Colonic mucosa (tissue), 4 donors: ENCODE results near the gene CPT1B. TPM values are rescaled to one million over a fixed set of nuclear protein-coding genes. Genes with fewer than 3 reads are reported as not detected.
A peak's percentile ranks its signal among the peaks of the same experiment; 100 is the strongest.

Source experiments
- DNase-seq: peaks from one replicate; pipeline ENCODE4 v3.0.0-alpha.2; 2020
- H3K27ac ChIP-seq: fragments of 200-600 bp; one replicate; pipeline ENCODE4 v1.8.0; 2021
- H3K27me3 ChIP-seq: fragments of 200-600 bp; one replicate; pipeline ENCODE4 v1.8.0; 2021
- H3K36me3 ChIP-seq: fragments of 200-600 bp; one replicate; pipeline ENCODE4 v1.8.0; 2021
- H3K4me1 ChIP-seq: fragments of 200-600 bp; one replicate; pipeline ENCODE4 v1.8.0; 2021; ENCODE audit warnings: mild to moderate bottlenecking
- H3K4me3 ChIP-seq: fragments of 200-600 bp; one replicate; pipeline ENCODE4 v1.8.0; 2021
- H3K9ac ChIP-seq, 2 donors: one replicate each; pipeline ENCODE4 v1.7.0; 2013; ENCODE audit warnings: control low read depth in 2 of 2, low read depth in 2 of 2, low read length in 2 of 2
- H3K9me3 ChIP-seq: fragments of 200-600 bp; one replicate; pipeline ENCODE4 v1.8.0; 2021
- CTCF ChIP-seq: fragments of 200-600 bp; IDR thresholded peaks from one replicate; pipeline ENCODE4 v1.8.0; 2022; ENCODE audit warnings: antibody characterized with exemption, mild to moderate bottlenecking
- intact Hi-C: fragments of 100-400 bp; cut with DNase I; formaldehyde crosslinking; loops from one replicate; pipeline ENCODE4 v1.14.1; 2022
- total RNA-seq, 2 donors: library from RNA; stranded (reverse); fragmentation: NEBNext Ultra II Directional in 1 of 2; extraction: Animal tissue kit (Norgen Biotek cat#: 25700) in 1 of 2; gene quantifications; one replicate each; pipeline ENCODE4 v1.2.1, GENCODE V29; 2021
- donor health status: healthy.
- donor health status: DM: no; HTN: no; CAD: no.
- donor health status: DM: no; HTN: no; CAD: no.

The CPT1B gene
- total RNA-seq, 2 donors from 2014 or later: 20.1 to 21.7 TPM

GRCh38 chr22:50613291-50613981, 35.2 kb upstream of the CPT1B start:
- Histone ChIP-seq H3K4me3 (no peak overlapping the region), H3K36me3 (no peaks in the 10 kb centered on the region), H3K9me3 (no peaks in the 10 kb centered on the region), H3K4me1 (no peaks in the 10 kb centered on the region), H3K27me3 (no peaks in the 10 kb centered on the region), H3K9ac (peak overlapping the region; percentile 54 to 82), H3K27ac (peak overlapping the region; percentile 78)
- TF ChIP-seq CTCF: no peak
- intact Hi-C loops: loop anchor here (10.0 kb wide), 1 partner anchor 49 kb away; the partner anchor contains the start of gene SYCE3
- DNase-seq: peak; percentile 90

- no peaks in the 10 kb centered on the region for H3K36me3 ChIP-seq
- no peaks in the 10 kb centered on the region for H3K9me3 ChIP-seq
- no peak for TF ChIP-seq CTCF
- DNase-seq: peak; percentile 71
- H3K4me1 ChIP-seq: no peaks in the 10 kb centered on the region
- H3K9ac ChIP-seq: peak overlapping the region in 1 of 2 donors; percentile 82
- no peaks in the 10 kb centered on the region for H3K27me3 ChIP-seq
- no peak overlapping the region for H3K4me3 ChIP-seq
- H3K27ac ChIP-seq: peak overlapping the region; percentile 78
- intact Hi-C loops: loop anchor here (10.0 kb wide), 1 partner anchor 48 kb away; the partner anchor contains the start of gene SYCE3
These were observed 34.4 kb upstream of the CPT1B start for GRCh38 chr22:50612528-50613221.

- intact Hi-C loops: loop anchor here (10.0 kb wide), 1 partner anchor 47 kb away; the partner anchor contains the start of gene SYCE3
- TF ChIP-seq CTCF: no peak
- H3K4me1 ChIP-seq: no peaks in the 10 kb centered on the region
- DNase-seq: no peak
- no peak overlapping the region for H3K27ac ChIP-seq
- H3K27me3 ChIP-seq: no peaks in the 10 kb centered on the region
- no peak overlapping the region for H3K4me3 ChIP-seq
- no peaks in the 10 kb centered on the region for H3K9me3 ChIP-seq
- H3K36me3 ChIP-seq: no peaks in the 10 kb centered on the region
- peak overlapping the region in 1 of 2 donors; percentile 55 for H3K9ac ChIP-seq
These were observed 33.9 kb upstream of the CPT1B start for GRCh38 chr22:50612168-50612527.

DNA sequence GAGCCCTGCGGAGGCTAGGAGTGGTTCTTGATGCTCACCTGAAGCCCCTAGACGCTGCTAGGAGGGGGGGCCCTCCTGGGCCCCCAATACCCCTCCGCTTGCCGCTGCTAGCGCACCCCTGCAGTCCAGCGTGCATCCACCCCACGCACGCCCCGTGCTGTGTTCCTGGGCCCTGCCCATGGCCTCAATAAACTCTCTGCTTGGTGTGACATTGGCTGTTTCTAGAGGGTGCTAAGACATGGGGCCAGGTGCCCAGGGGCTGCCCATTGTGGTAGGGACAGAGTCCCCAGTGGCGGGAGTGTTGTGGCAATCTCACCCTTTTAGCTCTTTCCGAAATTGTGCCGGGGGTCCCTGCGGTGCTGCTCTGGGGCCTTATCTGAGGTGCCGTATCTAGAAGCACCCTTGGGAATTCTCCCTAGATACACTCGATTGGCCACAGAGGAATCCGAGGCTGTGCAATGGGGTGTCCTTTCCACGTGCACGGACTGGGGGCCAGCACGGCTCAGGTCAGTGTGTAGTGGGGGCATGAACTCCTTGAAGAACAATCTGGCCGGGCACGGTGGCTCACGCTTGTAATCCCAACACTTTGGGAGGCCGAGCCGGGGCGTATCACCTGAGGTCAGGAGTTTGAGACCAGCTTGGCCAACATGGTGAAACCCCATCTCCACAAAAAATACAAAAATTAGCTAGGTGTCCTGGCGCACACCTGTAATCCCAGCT, 33.3 kb upstream of the CPT1B start:
- Histone ChIP-seq H3K4me1 (no peaks in the 10 kb centered on the region), H3K27me3 (no peaks in the 10 kb centered on the region), H3K36me3 (no peaks in the 10 kb centered on the region), H3K9me3 (no peaks in the 10 kb centered on the region), H3K27ac (no peak overlapping the region), H3K4me3 (no peak overlapping the region), H3K9ac (no peak overlapping the region)
- DNase-seq: no peak
- intact Hi-C loops: loop anchor here (10.0 kb wide), 1 partner anchor 47 kb away; the partner anchor contains the start of gene SYCE3
- no peak for TF ChIP-seq CTCF

DNA sequence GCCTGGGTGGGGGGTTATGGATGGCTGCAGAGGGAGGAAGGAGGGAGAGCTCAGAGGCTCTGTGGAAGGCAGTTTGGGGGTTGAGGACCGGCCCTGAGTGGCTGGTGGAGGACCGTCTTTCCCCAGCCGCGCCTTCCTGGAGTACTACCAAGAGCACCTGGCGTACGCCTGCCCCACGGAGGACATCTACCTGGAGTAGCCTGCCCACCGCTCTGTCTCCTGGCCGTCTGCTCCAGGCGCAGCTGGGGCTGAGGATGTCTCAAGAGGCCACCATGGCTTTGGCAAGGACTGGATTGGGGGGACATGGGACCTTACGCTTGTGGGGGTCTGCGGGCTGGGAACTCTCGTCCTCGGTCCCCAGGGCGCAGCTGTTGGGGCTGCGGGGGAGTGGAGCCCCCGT, 32.4 kb upstream of the CPT1B start:
- Histone ChIP-seq H3K36me3 (no peaks in the 10 kb centered on the region), H3K4me3 (no peak overlapping the region), H3K27ac (no peak overlapping the region), H3K9me3 (no peaks in the 10 kb centered on the region), H3K27me3 (no peaks in the 10 kb centered on the region), H3K9ac (no peak overlapping the region), H3K4me1 (no peaks in the 10 kb centered on the region)
- DNase-seq: no peak
- intact Hi-C loops: loop anchor here (10.0 kb wide), 1 partner anchor 46 kb away; the partner anchor contains the start of gene SYCE3
- TF ChIP-seq CTCF: no peak
